Measurements from ENCODE around the gene WFDC1.

WFDC1 gene

DNA sequence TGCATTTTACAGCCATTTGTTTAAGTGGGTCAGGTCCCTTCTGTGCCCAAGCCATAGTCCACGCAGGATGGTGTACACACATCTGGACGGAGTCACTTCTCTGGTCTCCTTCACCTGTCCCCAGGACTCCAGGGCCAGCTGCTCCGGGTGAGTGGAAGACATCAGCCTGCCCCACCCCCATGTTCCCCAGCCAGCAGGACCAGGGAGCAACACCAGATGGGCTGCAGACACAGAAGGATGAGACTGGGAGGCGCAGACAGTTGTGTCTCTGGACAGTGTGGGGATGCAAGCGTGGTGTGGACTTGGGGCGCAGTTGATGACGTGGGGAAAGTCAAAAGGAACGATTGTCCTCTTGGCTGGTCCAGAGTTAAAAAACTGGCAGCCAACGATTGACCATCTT lies 24.6 kb upstream of the WFDC1 start:
- no peak overlapping the region for H3K4me3 ChIP-seq (ENCODE audit: low read depth, low read length)
- TF ChIP-seq POLR2A (IDR thresholded peaks at IDR 0.05; ENCODE audit: extremely low read depth, insufficient read length) = no peak
- TF ChIP-seq, protein P1, sequence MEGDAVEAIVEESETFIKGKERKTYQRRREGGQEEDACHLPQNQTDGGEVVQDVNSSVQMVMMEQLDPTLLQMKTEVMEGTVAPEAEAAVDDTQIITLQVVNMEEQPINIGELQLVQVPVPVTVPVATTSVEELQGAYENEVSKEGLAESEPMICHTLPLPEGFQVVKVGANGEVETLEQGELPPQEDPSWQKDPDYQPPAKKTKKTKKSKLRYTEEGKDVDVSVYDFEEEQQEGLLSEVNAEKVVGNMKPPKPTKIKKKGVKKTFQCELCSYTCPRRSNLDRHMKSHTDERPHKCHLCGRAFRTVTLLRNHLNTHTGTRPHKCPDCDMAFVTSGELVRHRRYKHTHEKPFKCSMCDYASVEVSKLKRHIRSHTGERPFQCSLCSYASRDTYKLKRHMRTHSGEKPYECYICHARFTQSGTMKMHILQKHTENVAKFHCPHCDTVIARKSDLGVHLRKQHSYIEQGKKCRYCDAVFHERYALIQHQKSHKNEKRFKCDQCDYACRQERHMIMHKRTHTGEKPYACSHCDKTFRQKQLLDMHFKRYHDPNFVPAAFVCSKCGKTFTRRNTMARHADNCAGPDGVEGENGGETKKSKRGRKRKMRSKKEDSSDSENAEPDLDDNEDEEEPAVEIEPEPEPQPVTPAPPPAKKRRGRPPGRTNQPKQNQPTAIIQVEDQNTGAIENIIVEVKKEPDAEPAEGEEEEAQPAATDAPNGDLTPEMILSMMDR (IDR thresholded peaks at IDR 0.05; ENCODE audit: low read depth, low read length) = no peak
- TF ChIP-seq, protein P2, sequence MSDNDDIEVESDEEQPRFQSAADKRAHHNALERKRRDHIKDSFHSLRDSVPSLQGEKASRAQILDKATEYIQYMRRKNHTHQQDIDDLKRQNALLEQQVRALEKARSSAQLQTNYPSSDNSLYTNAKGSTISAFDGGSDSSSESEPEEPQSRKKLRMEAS (IDR thresholded peaks at IDR 0.05; ENCODE audit: low read depth, low read length) = no peak
- no peak for TF ChIP-seq MYC (IDR thresholded peaks at IDR 0.05; ENCODE audit: low read depth, low read length)
- no peak for DNase-seq (ENCODE audit: low read depth)

DNA sequence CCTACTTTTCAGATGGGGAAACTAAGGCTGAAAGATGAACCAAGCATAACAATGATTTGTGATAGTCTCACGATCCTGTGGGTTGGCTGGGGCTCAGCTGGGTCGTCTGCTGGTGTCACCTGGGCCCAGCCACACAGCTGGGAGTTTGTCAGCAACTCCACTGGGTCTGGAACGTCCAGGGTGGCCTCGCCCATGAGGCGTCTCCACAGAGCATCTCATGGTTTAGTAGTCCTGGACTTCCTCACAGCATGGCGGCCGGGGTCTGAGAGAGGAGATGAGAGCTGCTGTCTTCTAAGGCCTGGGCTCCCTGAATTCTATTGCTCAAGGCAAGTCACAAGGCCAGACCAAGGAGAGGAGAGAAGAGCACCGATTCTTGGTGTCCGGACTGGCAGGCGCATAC lies 24.1 kb upstream of the WFDC1 start:
- no peak for DNase-seq (ENCODE audit: low read depth)
- H3K4me3 ChIP-seq (ENCODE audit: low read depth, low read length) = no peak overlapping the region
- TF ChIP-seq, protein P1 (IDR thresholded peaks at IDR 0.05; ENCODE audit: low read depth, low read length) = no peak
- TF ChIP-seq MYC (IDR thresholded peaks at IDR 0.05; ENCODE audit: low read depth, low read length) = no peak
- TF ChIP-seq POLR2A (IDR thresholded peaks at IDR 0.05; ENCODE audit: extremely low read depth, insufficient read length) = no peak
- TF ChIP-seq, protein P2 (IDR thresholded peaks at IDR 0.05; ENCODE audit: low read depth, low read length) = no peak

DNA sequence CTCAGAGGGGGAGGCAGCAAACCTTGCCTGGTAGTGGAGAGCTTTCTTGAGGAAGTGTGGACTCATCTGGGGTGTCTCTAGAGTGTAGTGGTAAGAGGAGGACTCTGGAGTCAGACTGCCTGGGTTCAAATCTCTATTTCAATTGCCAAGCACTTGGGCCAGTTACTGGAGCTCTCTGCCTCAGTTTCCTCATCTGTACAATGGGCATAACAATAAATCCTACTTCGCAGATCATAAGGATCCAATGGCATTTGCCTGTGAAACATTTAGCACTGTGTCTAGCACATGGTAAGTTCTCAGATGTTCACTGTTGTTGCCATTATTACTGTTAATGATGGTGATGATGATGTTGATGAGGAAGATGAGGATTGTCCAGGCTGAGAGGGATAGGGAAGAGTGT lies 23.6 kb upstream of the WFDC1 start:
- DNase-seq (ENCODE audit: low read depth) = no peak
- no peak overlapping the region for H3K4me3 ChIP-seq (ENCODE audit: low read depth, low read length)
- TF ChIP-seq POLR2A (IDR thresholded peaks at IDR 0.05; ENCODE audit: extremely low read depth, insufficient read length) (no peak), MYC (IDR thresholded peaks at IDR 0.05; ENCODE audit: low read depth, low read length) (no peak)
- TF ChIP-seq, protein P2 (IDR thresholded peaks at IDR 0.05; ENCODE audit: low read depth, low read length) = no peak
- TF ChIP-seq, protein P1 (IDR thresholded peaks at IDR 0.05; ENCODE audit: low read depth, low read length) = no peak

DNA sequence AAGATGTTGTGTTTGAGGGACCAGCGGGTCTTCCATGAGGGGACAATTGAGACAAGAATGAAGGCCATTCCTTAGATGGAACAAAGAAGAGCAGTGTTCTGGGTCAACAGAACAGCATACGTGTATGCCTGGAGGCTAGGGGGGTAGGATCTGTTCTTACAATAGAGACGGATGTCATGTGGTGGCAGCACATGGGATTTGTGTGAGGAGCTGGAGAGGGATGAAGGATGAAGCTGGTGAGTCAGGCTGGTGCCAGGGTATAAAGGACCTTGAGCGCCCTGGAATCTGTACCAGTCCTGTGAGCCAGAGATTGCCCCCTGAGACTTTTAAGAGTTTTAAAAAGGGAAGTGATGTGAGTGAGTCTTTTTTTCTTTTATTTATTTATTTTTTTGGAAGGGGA lies 22.8 kb upstream of the WFDC1 start:
- DNase-seq (ENCODE audit: low read depth) = no peak
- TF ChIP-seq, protein P2 (IDR thresholded peaks at IDR 0.05; ENCODE audit: low read depth, low read length) = no peak
- TF ChIP-seq MYC (IDR thresholded peaks at IDR 0.05; ENCODE audit: low read depth, low read length) (no peak), POLR2A (IDR thresholded peaks at IDR 0.05; ENCODE audit: extremely low read depth, insufficient read length) (no peak)
- TF ChIP-seq, protein P1 (IDR thresholded peaks at IDR 0.05; ENCODE audit: low read depth, low read length) = no peak
- H3K4me3 ChIP-seq (ENCODE audit: low read depth, low read length) = no peak overlapping the region

DNA sequence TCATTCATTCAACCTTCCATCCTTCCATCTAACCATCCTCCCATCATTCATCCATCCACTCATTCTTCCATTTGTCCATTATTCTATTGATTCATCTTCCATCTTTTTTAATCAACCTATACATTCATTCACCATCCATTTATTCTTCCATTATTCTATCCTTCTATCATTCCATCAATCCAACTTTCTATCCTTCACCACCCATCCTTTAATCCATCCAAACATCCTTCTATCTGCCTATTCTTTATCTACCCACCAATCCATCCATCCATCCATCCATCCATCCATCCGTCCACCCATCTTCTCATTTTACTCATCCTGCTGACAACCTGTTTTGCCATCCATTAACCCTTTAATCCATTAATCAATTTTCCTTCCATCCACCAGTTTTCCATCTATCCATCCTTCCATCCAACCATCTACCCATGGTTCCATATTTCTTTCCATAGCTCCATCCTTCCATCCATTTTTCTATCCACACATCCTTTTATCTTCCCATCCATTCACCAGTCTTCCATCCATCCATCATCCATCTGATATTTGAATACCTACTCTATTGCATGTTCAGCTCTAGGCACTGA lies 21.8 kb upstream of the WFDC1 start:
- no peak overlapping the region for H3K4me3 ChIP-seq (ENCODE audit: low read depth, low read length)
- TF ChIP-seq POLR2A (IDR thresholded peaks at IDR 0.05; ENCODE audit: extremely low read depth, insufficient read length) = no peak
- TF ChIP-seq, protein P1 (IDR thresholded peaks at IDR 0.05; ENCODE audit: low read depth, low read length) = no peak
- TF ChIP-seq MYC (IDR thresholded peaks at IDR 0.05; ENCODE audit: low read depth, low read length) = no peak
- TF ChIP-seq, protein P2 (IDR thresholded peaks at IDR 0.05; ENCODE audit: low read depth, low read length) = no peak
- no peak for DNase-seq (ENCODE audit: low read depth)

All from NB4 (cell line).